Spleen (tissue), 11 donors: ENCODE data around the gene C5orf15. TPM values are rescaled to one million over a fixed set of nuclear protein-coding genes. Genes with fewer than 3 reads are reported as not detected.

Source experiments
- DNase-seq: peaks from one replicate; pipeline ENCODE4 v3.0.0-alpha.2; 2020
- H3K27ac ChIP-seq, 8 donors: fragments of 200-600 bp; sonication (generic) in 7 of 8; 1 replicate in 4 of 8; 2 replicates in 4 of 8; pipeline versions ENCODE4 v1.5.0 to v1.8.0; 2016 to 2021; ENCODE audit warnings: inconsistent platforms in 4 of 8, mild to moderate bottlenecking in 4 of 8, moderate library complexity in 1 of 8
- H3K27me3 ChIP-seq, 7 donors: fragments of 200-600 bp; sonication (generic) in 6 of 7; replicated peaks in 1 of 7; 1 replicate in 4 of 7; 2 replicates in 3 of 7; pipeline versions ENCODE4 v1.5.0 to v1.8.0; 2016 to 2021; ENCODE audit warnings: inconsistent platforms in 3 of 7, mild to moderate bottlenecking in 1 of 7
- H3K36me3 ChIP-seq, 6 donors: fragments of 200-600 bp; sonication (generic) in 5 of 6; 1 replicate in 4 of 6; 2 replicates in 2 of 6; pipeline versions ENCODE4 v1.5.0 to v1.8.0; 2016 to 2021; ENCODE audit warnings: inconsistent platforms in 2 of 6
- H3K4me1 ChIP-seq, 6 donors: fragments of 200-600 bp; sonication (generic) in 5 of 6; 1 replicate in 3 of 6; 2 replicates in 3 of 6; pipeline versions ENCODE4 v1.5.0 to v1.8.0; 2016 to 2021; ENCODE audit warnings: inconsistent platforms in 3 of 6
- H3K4me3 ChIP-seq, 8 donors: fragments of 200-600 bp; sonication (generic) in 7 of 8; 1 replicate in 4 of 8; 2 replicates in 4 of 8; pipeline versions ENCODE4 v1.5.0 to v1.8.0; 2016 to 2021; ENCODE audit warnings: inconsistent platforms in 4 of 8, mild to moderate bottlenecking in 4 of 8, moderate library complexity in 2 of 8
- H3K9me3 ChIP-seq, 8 donors: fragments of 200-600 bp; sonication (generic) in 7 of 8; 1 replicate in 4 of 8; 2 replicates in 4 of 8; pipeline versions ENCODE4 v1.5.0 to v1.8.0; 2016 to 2021; ENCODE audit warnings: inconsistent platforms in 4 of 8
- CTCF ChIP-seq, 11 experiments: fragments of 200-600 bp in 7 of 11; fragments of 450-650 bp in 4 of 11; sonication (generic) in 4 of 11; IDR thresholded peaks in 8 of 11; conservative IDR thresholded peaks in 3 of 11; 1 replicate in 7 of 11; 2 replicates in 4 of 11; pipeline versions ENCODE4 v1.4.0 to v1.8.0; 2016 to 2021; ENCODE audit warnings: antibody characterized with exemption in 11 of 11, inconsistent platforms in 4 of 11, mild to moderate bottlenecking in 1 of 11
- POLR2A ChIP-seq, 3 donors: fragments of 450-650 bp; IDR thresholded peaks; one replicate each; pipeline ENCODE4 v1.5.1; 2017; ENCODE audit warnings: antibody characterized with exemption in 3 of 3, mild to moderate bottlenecking in 1 of 3
- POLR2AphosphoS5 ChIP-seq, 3 donors: sonication (generic); formaldehyde crosslinking; IDR thresholded peaks; one replicate each; pipeline ENCODE4 v1.5.1; 2017; ENCODE audit warnings: antibody characterized with exemption in 3 of 3
- WGBS, 5 donors: extraction: QIAGEN DNeasy Blood & Tissue Kit in 3 of 5; methylation state at CpG; one replicate each; pipeline versions ENCODE4 v1.1.5 to v1.1.7; 2013 to 2018; 5-methylcytosine and 5-hydroxymethylcytosine counted together
- intact Hi-C: fragments of 100-400 bp; cut with DNase I; formaldehyde crosslinking; loops from one replicate; pipeline ENCODE4 v1.15.0; 2023; ENCODE audit warnings: low total_unique reads
- polyA plus RNA-seq, 3 donors: library from polyadenylated mRNA; stranded (reverse); fragments of 200-250 nt; gene quantifications; one replicate each; pipeline ENCODE4 v1.2.1, GENCODE V29; 2013
- total RNA-seq, 7 donors: library from RNA; depleted of rRNA in 3 of 7; stranded (reverse); fragments of >200 nt in 3 of 7; fragmentation: NEBNext Ultra II Directional in 4 of 7; extraction: Animal tissue kit (Norgen Biotek cat#: 25700) in 4 of 7; gene quantifications; one replicate each; pipeline versions ENCODE4 v1.1.0 to v1.2.1, GENCODE V29; 2016 to 2021
- donor health status: healthy with polysubstance abuse.
- donor health status: DM: no; HTN: no; CAD: no; lungs with moderate emphysema.
- donor health status: DM: no; HTN: no; CAD: no.
- donor health status: Bipolar disorder and iron deficiency.
- donor health status: healthy.
- donor health status: DM: no; HTN: no; CAD: no.
- donor health status: DM: yes; HTN: yes; CAD: no.

The C5orf15 gene
- total and polyA plus RNA-seq, 10 donors, result 25.4 to 49.6 (median 28.5) TPM

GRCh38 chr5:134000696-134001453, 32.5 kb upstream of the C5orf15 start:
- intact Hi-C loops, result no loop called here
- peaks cover 29 to 91% (median 64%) of the 10 kb centered on the region in 6 donors for H3K4me1 ChIP-seq
- 86 to 91% (median 91%) methylated on average over 10 of the region's 10 CpGs for WGBS, 5 donors

GRCh38 chr5:134000091-134000511, 31.7 kb upstream of the C5orf15 start:
- TF ChIP-seq CTCF (IDR thresholded peaks at IDR 0.05 in 8 of 11, conservative IDR thresholded peaks at IDR 0.05 in 3 of 11) (no peak), POLR2AphosphoS5 (IDR thresholded peaks at IDR 0.05) (no peak), POLR2A (IDR thresholded peaks at IDR 0.05) (no peak)
- H3K36me3 ChIP-seq, result peaks cover 0 to 18% (median 2%) of the 10 kb centered on the region in 6 donors
- DNase-seq, result peak; percentile 47
- H3K9me3 ChIP-seq, result no peaks in the 10 kb centered on the region
- intact Hi-C loops, result no loop called here
- H3K27me3 ChIP-seq, result no peaks in the 10 kb centered on the region
- 92 to 96% (median 95%) methylated on average over 5 of the region's 5 CpGs for WGBS, 5 donors
- H3K4me1 ChIP-seq, result peaks cover 24 to 91% (median 64%) of the 10 kb centered on the region in 6 donors
- H3K27ac ChIP-seq, result no peak overlapping the region
- H3K4me3 ChIP-seq, result no peak overlapping the region

More at GRCh38 chr5:134000696-134001453, 32.5 kb upstream of the C5orf15 start:
- H3K36me3 ChIP-seq, result peaks cover 0 to 18% (median 2%) of the 10 kb centered on the region in 6 donors
- no peaks in the 10 kb centered on the region for H3K27me3 ChIP-seq
- H3K9me3 ChIP-seq, result no peaks in the 10 kb centered on the region
- H3K4me3 ChIP-seq, result no peak overlapping the region
- DNase-seq, result peak; percentile 32
- no peak overlapping the region for H3K27ac ChIP-seq
- TF ChIP-seq POLR2AphosphoS5 (IDR thresholded peaks at IDR 0.05) (no peak), CTCF (IDR thresholded peaks at IDR 0.05 in 8 of 11, conservative IDR thresholded peaks at IDR 0.05 in 3 of 11) (no peak), POLR2A (IDR thresholded peaks at IDR 0.05) (no peak)

GRCh38 chr5:133998807-133999206, 30.4 kb upstream of the C5orf15 start:
- Histone ChIP-seq H3K4me1 (peaks cover 24 to 99% (median 72%) of the 10 kb centered on the region in 6 donors), H3K36me3 (peaks cover 0 to 18% (median 2%) of the 10 kb centered on the region in 6 donors), H3K27ac (no peak overlapping the region), H3K27me3 (no peaks in the 10 kb centered on the region), H3K9me3 (no peaks in the 10 kb centered on the region), H3K4me3 (no peak overlapping the region)
- WGBS, 5 donors, result 87 to 97% (median 94%) methylated on average over 7 of the region's 7 CpGs
- DNase-seq, result no peak
- intact Hi-C loops, result no loop called here
- TF ChIP-seq POLR2AphosphoS5 (IDR thresholded peaks at IDR 0.05) (no peak), POLR2A (IDR thresholded peaks at IDR 0.05) (no peak), CTCF (IDR thresholded peaks at IDR 0.05 in 8 of 11, conservative IDR thresholded peaks at IDR 0.05 in 3 of 11) (no peak)

GRCh38 chr5:133998042-133998441, 29.6 kb upstream of the C5orf15 start:
- no peaks in the 10 kb centered on the region for H3K27me3 ChIP-seq
- intact Hi-C loops, result no loop called here
- WGBS, 5 donors, result 87 to 92% (median 90%) methylated on average over 6 of the region's 6 CpGs
- no peak overlapping the region for H3K27ac ChIP-seq
- no peak overlapping the region for H3K4me3 ChIP-seq
- TF ChIP-seq POLR2A (IDR thresholded peaks at IDR 0.05) (no peak), CTCF (IDR thresholded peaks at IDR 0.05 in 8 of 11, conservative IDR thresholded peaks at IDR 0.05 in 3 of 11) (no peak), POLR2AphosphoS5 (IDR thresholded peaks at IDR 0.05) (no peak)
- H3K9me3 ChIP-seq, result no peaks in the 10 kb centered on the region
- H3K4me1 ChIP-seq, result peaks cover 18 to 99% (median 67%) of the 10 kb centered on the region in 6 donors
- peaks cover 0 to 18% (median 2%) of the 10 kb centered on the region in 6 donors for H3K36me3 ChIP-seq
- no peak for DNase-seq
